Mesenchymal stem cell (in vitro differentiated cells and primary cell): Measurements from ENCODE around the gene ATP7B.

ENCODE experiments used
- DNase-seq: peaks from one replicate; pipeline ENCODE4 v3.0.0-alpha.2; 2013
- H2AFZ ChIP-seq: one replicate; pipeline ENCODE4 v1.6.1; 2013; ENCODE audit warnings: low read depth, mild to moderate bottlenecking, control low read depth, inconsistent platforms, low read length, moderate library complexity
- H2AK5ac ChIP-seq: 2 replicates; pipeline ENCODE4 v1.6.1; 2013; ENCODE audit warnings: low read length, moderate library complexity, mild to moderate bottlenecking, inconsistent platforms; ENCODE audit not compliant: severe bottlenecking
- H2BK120ac ChIP-seq: one replicate; pipeline ENCODE4 v1.6.1; 2013; ENCODE audit warnings: low read depth, mild to moderate bottlenecking, inconsistent platforms, low read length, moderate library complexity
- H2BK12ac ChIP-seq, 2 experiments: one replicate each; pipeline ENCODE4 v1.6.1; 2013; ENCODE audit warnings: inconsistent platforms in 2 of 2, low read length in 2 of 2, mild to moderate bottlenecking in 2 of 2, moderate library complexity in 2 of 2, control low read depth in 1 of 2
- H2BK15ac ChIP-seq: one replicate; pipeline ENCODE4 v1.6.1; 2013; ENCODE audit warnings: mild to moderate bottlenecking, low read depth, inconsistent platforms; ENCODE audit not compliant: poor library complexity, severe bottlenecking
- H2BK5ac ChIP-seq: 2 replicates; pipeline ENCODE4 v1.6.1; 2013; ENCODE audit warnings: low read depth, mild to moderate bottlenecking, low read length, control low read depth, inconsistent platforms; ENCODE audit not compliant: poor library complexity, severe bottlenecking
- H3K14ac ChIP-seq, 2 experiments: one replicate each; pipeline ENCODE4 v1.6.1; 2013; ENCODE audit warnings: inconsistent platforms in 2 of 2, low read length in 2 of 2, control low read depth in 1 of 2, mild to moderate bottlenecking in 1 of 2, moderate library complexity in 1 of 2
- H3K18ac ChIP-seq, 2 experiments: one replicate each; pipeline ENCODE4 v1.6.1; 2013; ENCODE audit warnings: inconsistent platforms in 2 of 2, low read length in 2 of 2, control low read depth in 1 of 2, low read depth in 1 of 2, mild to moderate bottlenecking in 1 of 2
- H3K23ac ChIP-seq, 2 experiments: one replicate each; pipeline ENCODE4 v1.6.1; 2013; ENCODE audit warnings: inconsistent platforms in 2 of 2, low read length in 2 of 2, mild to moderate bottlenecking in 2 of 2, moderate library complexity in 2 of 2, control low read depth in 1 of 2
- H3K27ac ChIP-seq: 2 replicates; pipeline ENCODE4 v1.5.1; 2013; ENCODE audit warnings: mild to moderate bottlenecking, moderate library complexity, low read length, control low read depth, inconsistent platforms; ENCODE audit not compliant: poor library complexity, severe bottlenecking
- H3K27me3 ChIP-seq, 2 experiments: 2 replicates each; pipeline versions ENCODE4 v1.6.1 to v1.7.0; 2013; ENCODE audit warnings: low read length in 2 of 2, mild to moderate bottlenecking in 2 of 2, moderate library complexity in 2 of 2, control low read depth in 1 of 2, inconsistent platforms in 1 of 2; ENCODE audit not compliant: control insufficient read depth in 1 of 2, insufficient read depth in 1 of 2
- H3K36me3 ChIP-seq, 2 experiments: 2 replicates each; pipeline versions ENCODE4 v1.6.1 to v1.7.0; 2013; ENCODE audit warnings: low read length in 2 of 2, control low read depth in 1 of 2, inconsistent platforms in 1 of 2, low read depth in 1 of 2, mild to moderate bottlenecking in 1 of 2; ENCODE audit not compliant: insufficient read depth in 2 of 2, control insufficient read depth in 1 of 2
- H3K4ac ChIP-seq, 2 experiments: one replicate each; pipeline ENCODE4 v1.6.1; 2013; ENCODE audit warnings: inconsistent platforms in 2 of 2, low read length in 2 of 2, mild to moderate bottlenecking in 2 of 2, moderate library complexity in 2 of 2, control low read depth in 1 of 2, low read depth in 1 of 2
- H3K4me1 ChIP-seq: 2 replicates; pipeline ENCODE4 v1.6.1; 2013; ENCODE audit warnings: low read depth, low read length, control low read depth; ENCODE audit not compliant: control insufficient read depth, insufficient read depth
- H3K4me2 ChIP-seq: 2 replicates; pipeline ENCODE4 v1.6.1; 2013; ENCODE audit warnings: low read length, mild to moderate bottlenecking, inconsistent platforms; ENCODE audit not compliant: poor library complexity, severe bottlenecking
- H3K4me3 ChIP-seq, 2 experiments: 2 replicates each; pipeline versions ENCODE4 v1.5.1 to v1.7.0; 2013; ENCODE audit warnings: low read length in 2 of 2, mild to moderate bottlenecking in 2 of 2, control low read depth in 1 of 2, low read depth in 1 of 2; ENCODE audit not compliant: insufficient read depth in 1 of 2
- H3K79me1 ChIP-seq: replicated peaks from 2 replicates; pipeline ENCODE4 v1.6.1; 2013; ENCODE audit warnings: mild to moderate bottlenecking, control low read depth, low read length, inconsistent platforms; ENCODE audit not compliant: poor library complexity, severe bottlenecking
- H3K9ac ChIP-seq: 2 replicates; pipeline ENCODE4 v1.7.0; 2013; ENCODE audit warnings: mild to moderate bottlenecking, low read length, moderate library complexity
- H3K9me3 ChIP-seq: 2 replicates; pipeline ENCODE4 v1.7.0; 2013; ENCODE audit warnings: mild to moderate bottlenecking, low read length; ENCODE audit not compliant: control insufficient read depth
- H4K8ac ChIP-seq: one replicate; pipeline ENCODE4 v1.6.1; 2013; ENCODE audit warnings: inconsistent platforms, mild to moderate bottlenecking, low read length, moderate library complexity
- H4K91ac ChIP-seq: one replicate; pipeline ENCODE4 v1.6.1; 2013; ENCODE audit warnings: mild to moderate bottlenecking, low read length, inconsistent platforms
- WGBS: methylation state at CpG from one replicate; pipeline ENCODE4 v1.1.7; 2013; ENCODE audit warnings: mixed read lengths; 5-methylcytosine and 5-hydroxymethylcytosine counted together

The ATP7B gene

GRCh38 chr13:52003541-52003940 is 7.7 kb downstream of the ATP7B start:
- Histone ChIP-seq H2BK12ac (no peak overlapping the region), H3K18ac (no peak overlapping the region), H3K23ac (no peak overlapping the region), H3K9me3 (no peaks in the 10 kb centered on the region), H2AK5ac (no peak overlapping the region), H3K36me3 (no peaks in the 10 kb centered on the region), H4K8ac (no peak overlapping the region), H2BK15ac (no peak overlapping the region), H2AFZ (no peak overlapping the region), H2BK5ac (no peak overlapping the region), H3K4ac (no peak overlapping the region), H3K14ac (no peak overlapping the region), H3K79me1 (peaks cover 11% of the 10 kb centered on the region), H4K91ac (no peak overlapping the region), H3K27me3 (peaks cover 21 to 24% of the 10 kb centered on the region in 2 experiments), H3K4me1 (peaks cover 4% of the 10 kb centered on the region), H3K27ac (no peak overlapping the region), H3K9ac (no peak overlapping the region), H3K4me3 (no peak overlapping the region), H3K4me2 (no peak overlapping the region), H2BK120ac (no peak overlapping the region)
- 89% methylated on average over 4 of the region's 4 CpGs for WGBS
- DNase-seq, result no peak

GRCh38 chr13:52002361-52002760 is 8.9 kb downstream of the ATP7B start:
- WGBS, result 47% methylated on average over 3 of the region's 4 CpGs
- Histone ChIP-seq H4K8ac (no peak overlapping the region), H4K91ac (no peak overlapping the region), H3K4me1 (peaks cover 7% of the 10 kb centered on the region), H3K36me3 (no peaks in the 10 kb centered on the region), H3K4me2 (no peak overlapping the region), H2AK5ac (no peak overlapping the region), H3K79me1 (peaks cover 12% of the 10 kb centered on the region), H2BK15ac (no peak overlapping the region), H3K4me3 (no peak overlapping the region), H3K9me3 (no peaks in the 10 kb centered on the region), H3K18ac (no peak overlapping the region), H3K27me3 (peaks cover 27 to 32% of the 10 kb centered on the region in 2 experiments), H3K9ac (no peak overlapping the region), H3K4ac (no peak overlapping the region), H3K14ac (no peak overlapping the region), H2BK12ac (no peak overlapping the region), H2BK120ac (no peak overlapping the region), H2AFZ (no peak overlapping the region), H3K23ac (no peak overlapping the region), H2BK5ac (no peak overlapping the region), H3K27ac (no peak overlapping the region)
- DNase-seq, result no peak

GRCh38 chr13:52001120-52001731 is 10.0 kb downstream of the ATP7B start:
- no peaks in the 10 kb centered on the region for H3K36me3 ChIP-seq
- no peak overlapping the region for H3K18ac ChIP-seq
- H3K9me3 ChIP-seq, result no peaks in the 10 kb centered on the region
- peaks cover 26 to 39% of the 10 kb centered on the region in 2 experiments for H3K27me3 ChIP-seq
- H3K14ac ChIP-seq, result no peak overlapping the region
- peak; percentile 48 for DNase-seq
- no peak overlapping the region for H4K8ac ChIP-seq
- peaks cover 7% of the 10 kb centered on the region for H3K4me1 ChIP-seq
- H3K79me1 ChIP-seq, result peaks cover 9% of the 10 kb centered on the region
- H2BK12ac ChIP-seq, result no peak overlapping the region
- no peak overlapping the region for H3K9ac ChIP-seq
- H2AK5ac ChIP-seq, result no peak overlapping the region
- no peak overlapping the region for H4K91ac ChIP-seq
- no peak overlapping the region for H3K4ac ChIP-seq
- no peak overlapping the region for H2BK120ac ChIP-seq
- no peak overlapping the region for H2BK5ac ChIP-seq
- no peak overlapping the region for H3K4me2 ChIP-seq
- WGBS, result 68% methylated on average over 3 of the region's 3 CpGs
- no peak overlapping the region for H3K23ac ChIP-seq
- H2BK15ac ChIP-seq, result no peak overlapping the region
- no peak overlapping the region for H3K4me3 ChIP-seq
- no peak overlapping the region for H3K27ac ChIP-seq
- no peak overlapping the region for H2AFZ ChIP-seq

- peaks cover 38 to 47% of the 10 kb centered on the region in 2 experiments for H3K27me3 ChIP-seq
- H3K4me2 ChIP-seq, result no peak overlapping the region
- no peak overlapping the region for H3K27ac ChIP-seq
- H2BK15ac ChIP-seq, result no peak overlapping the region
- H2BK120ac ChIP-seq, result no peak overlapping the region
- H2AFZ ChIP-seq, result no peak overlapping the region
- H3K4me3 ChIP-seq, result no peak overlapping the region
- no peak overlapping the region for H3K18ac ChIP-seq
- 75% methylated on average over 1 of the region's 1 CpG for WGBS
- DNase-seq, result no peak
- H3K23ac ChIP-seq, result no peak overlapping the region
- H3K79me1 ChIP-seq, result peaks cover 15% of the 10 kb centered on the region
- no peak overlapping the region for H3K4ac ChIP-seq
- no peak overlapping the region for H3K9ac ChIP-seq
- no peak overlapping the region for H2AK5ac ChIP-seq
- H4K8ac ChIP-seq, result no peak overlapping the region
- H2BK12ac ChIP-seq, result no peak overlapping the region
- H3K14ac ChIP-seq, result no peak overlapping the region
- H4K91ac ChIP-seq, result no peak overlapping the region
- H3K4me1 ChIP-seq, result peaks cover 7% of the 10 kb centered on the region
- no peak overlapping the region for H2BK5ac ChIP-seq
- H3K36me3 ChIP-seq, result no peaks in the 10 kb centered on the region
- H3K9me3 ChIP-seq, result no peaks in the 10 kb centered on the region
Measured at GRCh38 chr13:51999921-52000320, 11.3 kb downstream of the ATP7B start.
